ENCODE measurements around the gene IFIH1.

Gene IFIH1

GRCh38 chr2:162298669-162299335 lies 19.7 kb downstream of the IFIH1 start:
- no peaks in the 10 kb centered on the region for H3K27me3 Mint-ChIP-seq
- no peaks in the 10 kb centered on the region for H3K9me3 Mint-ChIP-seq
- H3K36me3 Mint-ChIP-seq (ENCODE audit: low read depth), result peaks cover 22% of the 10 kb centered on the region
- peaks cover 6% of the 10 kb centered on the region for H3K4me1 Mint-ChIP-seq (ENCODE audit: low read depth)
- H3K4me3 Mint-ChIP-seq, result no peak overlapping the region
- intact Hi-C loops (cut with micrococcal nuclease), result loop anchor here (1.0 kb wide), 1 partner anchor 78 kb away; no protein-coding TSS in a partner anchor
- no peak overlapping the region for H3K27ac Mint-ChIP-seq

DNA sequence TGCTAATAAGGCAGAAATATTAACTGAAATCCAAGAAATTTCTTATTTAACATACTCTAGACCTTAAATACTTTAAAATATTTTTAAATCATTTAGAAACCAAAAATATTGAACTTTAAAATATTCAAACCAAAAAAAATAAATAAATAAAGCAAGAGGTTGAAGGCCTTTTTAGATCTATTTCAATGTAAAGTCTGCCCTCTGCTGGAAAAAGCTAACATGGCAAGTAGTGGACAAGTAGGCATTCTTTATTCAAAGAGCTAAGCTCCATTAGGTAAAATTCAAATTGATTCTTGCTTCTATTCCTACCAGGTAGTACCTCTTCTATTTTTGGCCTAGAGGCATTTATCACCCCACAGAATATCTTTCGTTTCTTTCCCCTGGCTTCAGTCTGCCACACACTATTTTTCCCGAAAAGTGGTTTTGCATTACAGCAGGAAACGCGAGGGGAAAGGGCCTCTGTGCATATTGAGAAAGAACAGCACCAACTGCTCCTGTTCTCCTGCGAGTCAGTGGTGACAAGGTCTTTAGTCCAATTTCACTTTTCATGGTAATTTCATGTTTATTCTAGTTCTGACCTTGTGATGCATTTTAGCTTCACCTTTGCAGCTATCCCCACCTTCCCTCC lies 20.4 kb downstream of the IFIH1 start:
- no peak overlapping the region for H3K4me3 Mint-ChIP-seq
- intact Hi-C loops (cut with micrococcal nuclease), result loop anchor here (1.0 kb wide), 1 partner anchor 77 kb away; no protein-coding TSS in a partner anchor
- no peaks in the 10 kb centered on the region for H3K27me3 Mint-ChIP-seq
- no peak overlapping the region for H3K27ac Mint-ChIP-seq
- H3K36me3 Mint-ChIP-seq (ENCODE audit: low read depth), result peaks cover 14% of the 10 kb centered on the region
- peaks cover 6% of the 10 kb centered on the region for H3K4me1 Mint-ChIP-seq (ENCODE audit: low read depth)
- H3K9me3 Mint-ChIP-seq, result no peaks in the 10 kb centered on the region

GRCh38 chr2:162295009-162295408 lies 23.5 kb downstream of the IFIH1 start:
- peaks cover 21% of the 10 kb centered on the region for H3K36me3 Mint-ChIP-seq (ENCODE audit: low read depth)

DNA sequence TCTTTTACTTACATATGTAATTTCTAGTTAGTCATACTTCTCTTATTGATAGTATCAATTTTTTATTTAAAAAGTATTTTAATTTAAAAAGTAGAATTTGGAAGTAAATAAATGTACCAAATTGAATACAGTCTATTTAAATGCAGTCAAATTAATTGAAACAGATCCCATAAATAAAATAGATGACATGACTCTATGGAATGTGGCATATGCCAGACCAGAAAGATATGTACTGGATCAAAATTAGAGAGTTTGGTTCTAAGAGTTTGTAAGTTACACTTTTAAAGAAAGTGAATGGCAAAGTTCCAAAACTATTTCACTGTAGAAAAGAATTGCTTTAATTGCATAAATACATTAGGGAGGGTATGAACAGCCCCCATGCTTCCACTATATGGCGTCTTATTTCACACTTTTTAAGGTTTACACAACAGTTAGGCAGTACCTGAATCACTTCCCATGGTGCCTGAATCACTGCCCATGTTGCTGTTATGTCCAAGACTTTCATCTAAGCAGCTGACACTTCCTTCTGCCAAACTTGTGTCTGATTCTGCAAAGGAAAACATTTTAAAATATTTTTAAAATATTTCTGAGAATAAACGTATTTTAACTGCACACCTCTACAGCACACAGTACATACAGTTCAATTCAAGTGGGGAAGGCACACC lies 25.2 kb downstream of the IFIH1 start:
- H3K4me1 Mint-ChIP-seq (ENCODE audit: low read depth), result peaks cover 12% of the 10 kb centered on the region
- intact Hi-C loops (cut with micrococcal nuclease), result no loop called here
- no peak overlapping the region for H3K4me3 Mint-ChIP-seq
- H3K9me3 Mint-ChIP-seq, result no peaks in the 10 kb centered on the region
- H3K36me3 Mint-ChIP-seq (ENCODE audit: low read depth), result peaks cover 26% of the 10 kb centered on the region
- no peaks in the 10 kb centered on the region for H3K27me3 Mint-ChIP-seq
- no peak overlapping the region for H3K27ac Mint-ChIP-seq

More at GRCh38 chr2:162295009-162295408, 23.5 kb downstream of the IFIH1 start:
- Mint-ChIP-seq H3K9me3 (no peaks in the 10 kb centered on the region), H3K4me3 (no peak overlapping the region), H3K27me3 (no peaks in the 10 kb centered on the region), H3K4me1 (ENCODE audit: low read depth) (peaks cover 6% of the 10 kb centered on the region), H3K27ac (no peak overlapping the region)
- intact Hi-C loops (cut with micrococcal nuclease), result no loop called here

DNA sequence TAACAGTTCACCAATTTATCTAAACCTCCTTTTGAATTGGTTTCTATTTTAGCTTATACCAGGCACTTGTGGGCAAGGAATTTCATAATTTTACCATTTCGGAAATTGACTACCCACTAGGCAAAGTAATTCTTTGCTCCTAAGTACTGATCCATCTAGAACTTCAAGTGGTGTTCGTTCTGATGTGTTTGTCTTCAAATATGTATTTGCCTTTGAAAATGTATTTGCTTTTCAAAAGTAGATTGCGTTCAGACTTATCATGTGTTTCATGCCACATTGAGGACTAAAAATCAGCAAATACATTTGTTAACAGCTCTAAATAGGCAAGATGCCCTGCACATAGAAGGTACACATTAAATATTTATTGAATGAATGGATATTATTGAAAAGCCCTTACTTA lies 26.7 kb downstream of the IFIH1 start:
- Mint-ChIP-seq H3K4me3 (no peak overlapping the region), H3K27ac (no peak overlapping the region), H3K36me3 (ENCODE audit: low read depth) (peaks cover 30% of the 10 kb centered on the region), H3K4me1 (ENCODE audit: low read depth) (peaks cover 14% of the 10 kb centered on the region), H3K9me3 (no peaks in the 10 kb centered on the region), H3K27me3 (no peaks in the 10 kb centered on the region)
- intact Hi-C loops (cut with micrococcal nuclease), result no loop called here

DNA sequence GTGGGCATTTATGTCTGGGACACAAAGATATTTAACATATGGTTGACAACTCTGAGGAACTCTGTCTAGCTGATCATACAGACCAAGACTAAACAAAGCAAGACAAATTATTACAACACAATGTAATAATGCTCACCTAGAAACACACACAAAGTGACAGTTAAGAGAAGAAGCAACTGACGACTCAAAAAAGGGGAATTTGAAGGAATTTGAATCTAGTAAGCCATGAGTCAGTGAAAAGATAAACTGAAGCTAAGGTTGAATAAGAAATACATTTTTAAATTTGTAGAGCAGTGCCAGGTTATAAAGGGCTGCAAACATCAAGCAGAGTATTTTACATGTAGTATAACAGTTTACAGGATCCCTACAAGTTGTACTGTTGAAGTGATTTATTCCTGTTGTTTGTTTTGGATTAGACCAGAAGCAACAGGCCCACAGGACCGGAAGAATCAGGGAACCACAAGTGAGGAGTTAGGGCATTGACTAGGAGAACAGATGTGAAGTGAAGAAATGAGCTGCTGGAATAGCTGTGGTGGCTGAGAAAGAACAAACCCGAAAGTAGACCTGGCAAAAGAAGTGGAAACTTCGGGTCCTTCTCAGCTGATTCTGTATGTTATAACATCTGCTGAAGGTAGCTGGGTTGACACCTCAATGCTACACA lies 35.6 kb downstream of the IFIH1 start:
- Mint-ChIP-seq H3K4me3 (no peak overlapping the region), H3K27ac (no peak overlapping the region)

DNA sequence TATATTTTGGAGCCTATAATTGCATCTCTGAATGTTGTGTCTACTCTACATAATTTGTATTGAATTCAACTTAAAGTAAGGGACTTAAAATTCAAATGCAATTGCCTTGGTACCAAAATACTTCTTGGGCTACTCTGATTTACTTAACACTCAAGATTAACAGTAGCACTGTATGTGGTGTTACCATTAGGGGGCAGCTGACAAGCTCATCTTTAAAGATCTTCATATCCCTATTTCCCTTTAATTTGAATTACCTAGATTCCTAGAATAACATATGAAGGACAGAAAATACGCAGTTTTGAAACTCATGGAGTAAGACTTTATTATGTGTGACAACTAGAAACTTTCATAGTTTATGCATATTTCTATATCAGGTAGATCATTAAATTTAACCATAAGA lies 37.8 kb downstream of the IFIH1 start:
- Mint-ChIP-seq H3K4me3 (no peak overlapping the region), H3K27ac (no peak overlapping the region), H3K36me3 (ENCODE audit: low read depth) (peaks cover 77% of the 10 kb centered on the region), H3K4me1 (ENCODE audit: low read depth) (peaks cover 9% of the 10 kb centered on the region), H3K27me3 (no peaks in the 10 kb centered on the region), H3K9me3 (no peaks in the 10 kb centered on the region)
- intact Hi-C loops (cut with micrococcal nuclease), result no loop called here

More for the DNA sequence above, 35.6 kb downstream of the IFIH1 start:
- Mint-ChIP-seq H3K27me3 (no peaks in the 10 kb centered on the region), H3K4me1 (ENCODE audit: low read depth) (peaks cover 9% of the 10 kb centered on the region), H3K9me3 (no peaks in the 10 kb centered on the region), H3K36me3 (ENCODE audit: low read depth) (peaks cover 75% of the 10 kb centered on the region)
- intact Hi-C loops (cut with micrococcal nuclease), result no loop called here

- peak overlapping the region; percentile 5 for H3K27ac Mint-ChIP-seq
- no peaks in the 10 kb centered on the region for H3K27me3 Mint-ChIP-seq
- H3K9me3 Mint-ChIP-seq, result no peaks in the 10 kb centered on the region
- H3K4me3 Mint-ChIP-seq, result no peak overlapping the region
- peaks cover 76% of the 10 kb centered on the region for H3K36me3 Mint-ChIP-seq (ENCODE audit: low read depth)
- intact Hi-C loops (cut with micrococcal nuclease), result loop anchor here (5.0 kb wide), 1 partner anchor 45 kb away; no protein-coding TSS in a partner anchor
- peaks cover 9% of the 10 kb centered on the region for H3K4me1 Mint-ChIP-seq (ENCODE audit: low read depth)
These were observed 41.1 kb downstream of the IFIH1 start for GRCh38 chr2:162277381-162277780.

- no peak overlapping the region for H3K4me3 Mint-ChIP-seq
- intact Hi-C loops (cut with micrococcal nuclease), result no loop called here
- H3K27ac Mint-ChIP-seq, result no peak overlapping the region
- H3K36me3 Mint-ChIP-seq (ENCODE audit: low read depth), result peaks cover 79% of the 10 kb centered on the region
- no peaks in the 10 kb centered on the region for H3K27me3 Mint-ChIP-seq
- H3K4me1 Mint-ChIP-seq (ENCODE audit: low read depth), result no peaks in the 10 kb centered on the region
- H3K9me3 Mint-ChIP-seq, result no peaks in the 10 kb centered on the region
These were observed 50.5 kb downstream of the IFIH1 start for GRCh38 chr2:162267996-162268395.

DNA sequence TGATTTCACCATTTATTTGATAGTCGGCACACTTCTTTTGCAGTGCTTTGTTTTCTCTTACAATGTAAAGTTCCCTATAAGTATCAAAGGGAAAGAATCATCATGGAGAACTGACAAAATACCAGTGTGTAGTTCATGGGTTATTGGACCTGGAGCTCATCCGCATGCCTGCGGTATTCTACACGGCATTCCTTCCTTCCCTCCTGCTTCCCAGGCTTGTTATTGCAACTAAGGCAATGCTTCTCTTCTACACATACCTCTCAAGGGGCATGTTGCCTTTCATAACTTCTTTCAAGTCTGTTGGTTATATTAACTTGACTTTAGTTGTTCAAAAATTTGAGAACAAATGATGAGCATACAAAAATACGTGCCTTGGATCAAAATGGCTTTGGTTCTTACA lies 51.0 kb downstream of the IFIH1 start:
- no peaks in the 10 kb centered on the region for H3K4me1 Mint-ChIP-seq (ENCODE audit: low read depth)
- H3K27ac Mint-ChIP-seq, result no peak overlapping the region
- no peaks in the 10 kb centered on the region for H3K27me3 Mint-ChIP-seq
- no peaks in the 10 kb centered on the region for H3K9me3 Mint-ChIP-seq
- H3K36me3 Mint-ChIP-seq (ENCODE audit: low read depth), result peaks cover 76% of the 10 kb centered on the region
- no peak overlapping the region for H3K4me3 Mint-ChIP-seq
- intact Hi-C loops (cut with micrococcal nuclease), result no loop called here

DNA sequence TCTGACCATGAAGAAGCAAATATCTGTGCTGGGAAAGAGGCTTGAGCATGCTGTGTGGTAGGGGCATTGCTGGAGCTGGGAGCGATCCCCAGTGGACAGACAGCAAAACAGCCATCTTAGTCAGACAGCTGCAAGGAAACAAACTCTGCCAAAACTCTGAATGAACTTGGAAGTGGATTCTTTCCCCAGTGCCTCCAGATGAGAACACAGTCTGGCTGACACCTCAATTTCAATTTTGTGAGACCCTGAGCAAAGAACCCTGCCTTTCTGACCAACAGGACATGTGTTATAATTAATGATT lies 52.1 kb downstream of the IFIH1 start:
- Mint-ChIP-seq H3K27ac (no peak overlapping the region), H3K4me1 (ENCODE audit: low read depth) (peaks cover 6% of the 10 kb centered on the region), H3K27me3 (no peaks in the 10 kb centered on the region), H3K9me3 (no peaks in the 10 kb centered on the region), H3K4me3 (no peak overlapping the region), H3K36me3 (ENCODE audit: low read depth) (peaks cover 65% of the 10 kb centered on the region)
- intact Hi-C loops (cut with micrococcal nuclease), result no loop called here

- Mint-ChIP-seq H3K36me3 (ENCODE audit: low read depth) (peaks cover 59% of the 10 kb centered on the region), H3K27ac (no peak overlapping the region), H3K9me3 (no peaks in the 10 kb centered on the region), H3K27me3 (no peaks in the 10 kb centered on the region), H3K4me3 (no peak overlapping the region), H3K4me1 (ENCODE audit: low read depth) (peaks cover 9% of the 10 kb centered on the region)
- intact Hi-C loops (cut with micrococcal nuclease), result no loop called here
These were observed 52.6 kb downstream of the IFIH1 start for GRCh38 chr2:162265666-162266459.

GRCh38 chr2:162261032-162261945 lies 57.2 kb downstream of the IFIH1 start:
- H3K9me3 Mint-ChIP-seq, result no peaks in the 10 kb centered on the region
- peak overlapping the region; percentile 57 for H3K4me3 Mint-ChIP-seq
- H3K27me3 Mint-ChIP-seq, result no peaks in the 10 kb centered on the region
- peak overlapping the region; percentile 90 for H3K27ac Mint-ChIP-seq
- intact Hi-C loops (cut with micrococcal nuclease), result loop anchor here (5.0 kb wide), 1 partner anchor 39 kb away; no protein-coding TSS in a partner anchor
- H3K36me3 Mint-ChIP-seq (ENCODE audit: low read depth), result peaks cover 17% of the 10 kb centered on the region
- peaks cover 35% of the 10 kb centered on the region for H3K4me1 Mint-ChIP-seq (ENCODE audit: low read depth)

Measured in dendritic cell treated with granulocyte-macrophage colony-stimulating factor and Interleukin-4, amounts not matched to agents 40 ng/mL and 50 ng/mL, for 4 days (primary cell).